NCI-H187 treated with DMSO at 0.1 percent for 48 hours (cell line): ENCODE data around the gene TMEM121.
"Not testable (repeated sequence)": the region's sequence is repeated elsewhere in the genome, so short reads cannot be mapped to it uniquely, and the experiment has no call there.

Source experiments
- DNase-seq: peaks from one replicate; lab custom pipeline; 2025; lab: John Stamatoyannopoulos, UW

TMEM121 gene

DNA sequence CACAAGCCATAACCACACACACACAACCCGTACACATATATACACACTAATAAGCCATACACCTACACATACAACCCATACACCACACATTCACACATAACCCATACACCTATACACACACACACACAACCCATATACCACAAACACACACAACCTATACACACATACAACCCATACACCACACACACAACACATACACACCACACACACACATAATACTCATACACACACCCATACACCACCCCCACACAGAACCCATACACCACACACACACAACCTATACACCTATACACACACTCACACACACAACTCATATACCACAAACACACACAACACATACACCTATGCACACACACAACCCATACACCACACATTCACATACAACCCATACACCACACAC, 44.1 kb downstream of the TMEM121 start:
- DNase-seq, result no peak

DNA sequence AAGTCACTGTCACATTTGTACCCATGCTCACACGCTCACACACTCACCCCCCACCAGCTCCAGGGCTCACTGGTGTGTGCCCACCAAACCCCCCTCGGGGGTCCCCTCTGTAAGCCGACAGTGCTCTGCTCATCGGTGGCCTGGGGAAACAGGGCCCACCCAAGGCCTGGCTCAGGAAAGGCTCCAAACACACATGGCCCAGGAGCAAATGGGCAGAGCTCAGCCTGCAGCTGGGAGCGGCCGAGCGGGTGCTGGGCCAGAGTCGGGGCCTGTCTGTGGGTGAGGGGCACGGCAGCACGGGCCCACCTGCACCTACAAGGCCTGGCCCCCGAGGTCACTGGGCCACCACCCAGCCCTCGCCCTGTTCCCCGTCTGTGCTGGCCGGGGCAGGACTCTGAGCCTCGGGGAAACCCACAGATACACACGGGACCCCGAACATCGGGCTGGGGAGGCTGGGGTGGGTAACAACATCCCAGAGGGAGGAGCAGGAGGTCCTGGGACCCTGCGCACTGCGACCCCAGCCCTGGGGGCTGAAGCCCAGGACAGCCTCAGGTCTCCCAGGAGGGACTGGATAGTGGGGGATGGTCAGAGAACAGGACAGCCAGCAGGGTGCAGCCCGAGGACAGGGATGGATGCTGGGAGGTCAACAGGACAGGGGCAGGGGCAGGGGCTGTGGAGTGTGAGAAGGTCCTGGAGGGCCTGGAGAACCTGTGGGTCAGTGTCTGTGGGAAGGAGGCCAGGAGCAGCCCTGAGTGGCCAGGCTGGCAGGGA, 45.0 kb downstream of the TMEM121 start:
- not testable (repeated sequence) for DNase-seq

- DNase-seq, result not testable (repeated sequence)
Observed at GRCh38 chr14:105572063-105572462, 45.7 kb downstream of the TMEM121 start.

GRCh38 chr14:105573841-105574240, 47.5 kb downstream of the TMEM121 start:
- not testable (repeated sequence) for DNase-seq

GRCh38 chr14:105574411-105574810, 48.0 kb downstream of the TMEM121 start:
- DNase-seq, result not testable (repeated sequence)

DNA sequence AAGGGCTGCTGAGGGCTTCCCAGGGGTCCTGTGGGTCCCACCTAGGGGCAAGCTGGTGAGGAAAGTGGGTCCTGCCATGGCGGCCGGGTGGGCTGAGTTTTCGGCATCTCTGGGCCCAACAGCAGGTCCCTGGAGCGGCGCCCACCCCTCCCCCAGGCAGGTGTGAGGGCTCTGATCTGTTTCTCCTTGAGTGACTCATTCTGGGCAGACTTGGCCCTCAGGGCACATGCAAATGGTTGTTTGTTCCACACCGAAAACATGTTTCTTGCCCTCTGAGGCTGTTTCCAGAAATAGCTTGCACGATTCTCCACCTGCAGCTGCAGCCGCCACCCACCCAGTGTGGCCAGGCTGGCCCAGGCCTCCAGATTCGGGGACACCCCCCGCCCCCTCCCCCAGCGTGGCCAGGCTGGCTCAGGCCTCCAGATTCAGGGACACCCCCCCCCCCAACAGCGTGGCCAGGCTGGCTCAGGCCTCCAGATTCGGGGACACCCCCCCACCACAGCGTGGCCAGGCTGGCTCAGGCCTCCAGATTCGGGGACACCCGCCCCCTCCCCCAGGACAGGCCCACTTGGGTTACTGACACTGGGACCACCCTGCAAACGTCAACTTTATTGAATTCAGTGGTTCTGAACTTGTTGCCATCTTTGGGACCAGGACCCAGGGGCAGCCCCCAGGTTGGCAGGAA, 48.8 kb downstream of the TMEM121 start:
- DNase-seq, result not testable (repeated sequence)

DNA sequence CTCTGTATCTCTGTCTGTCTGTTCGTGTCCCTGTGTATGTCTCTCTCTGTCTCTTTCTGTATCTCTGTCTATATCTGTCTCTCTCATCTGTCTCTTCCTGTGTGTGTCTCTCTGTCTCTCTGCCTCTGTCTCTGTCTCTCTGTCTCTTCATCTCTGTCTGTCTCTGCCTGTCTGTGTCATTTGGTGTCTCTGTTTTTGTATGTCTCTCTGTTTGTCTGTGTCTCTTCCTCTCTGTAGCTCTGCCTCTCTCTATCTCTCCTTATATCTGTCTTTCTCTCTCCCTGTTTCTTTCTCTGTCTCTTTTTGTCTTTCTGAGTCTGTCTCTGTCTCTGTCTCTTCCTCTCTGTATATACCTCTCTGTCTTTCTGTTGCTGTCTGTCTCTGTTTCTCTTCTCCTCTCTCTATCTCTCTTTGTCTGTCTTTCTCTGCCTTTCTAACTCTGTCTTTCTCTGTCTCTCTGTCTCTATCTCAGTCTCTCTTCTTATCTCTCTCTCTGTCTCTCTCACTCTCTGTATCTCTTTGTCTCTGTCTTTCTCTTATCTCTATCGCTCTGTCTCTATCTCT, 50.2 kb downstream of the TMEM121 start:
- DNase-seq, result no peak

DNA sequence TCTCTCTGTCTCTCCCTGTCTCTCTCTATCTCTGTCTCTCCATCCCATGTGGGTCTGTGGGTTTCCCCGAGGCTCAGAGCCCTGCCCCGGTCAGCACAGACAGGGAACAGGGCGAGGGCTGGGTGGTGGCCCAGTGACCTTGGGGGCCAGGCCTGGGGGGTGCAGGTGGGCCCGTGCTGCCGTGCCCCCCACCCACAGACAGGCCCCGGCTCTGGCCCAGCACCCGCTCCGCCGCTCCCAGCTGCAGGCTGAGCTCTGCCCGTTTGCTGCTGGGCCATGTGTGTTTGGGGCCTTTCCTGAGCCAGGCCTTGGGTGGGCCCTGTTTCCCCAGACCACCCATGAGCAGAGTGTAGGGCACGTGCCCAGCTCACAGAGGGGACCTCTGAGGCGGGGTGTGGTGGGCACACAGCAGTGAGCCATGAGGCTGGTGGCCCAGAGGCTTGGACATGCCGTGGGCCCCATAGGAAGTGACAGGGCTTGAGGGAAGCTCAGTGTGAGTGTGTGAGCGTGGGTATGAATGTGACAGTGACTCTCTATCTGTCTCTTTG, 51.0 kb downstream of the TMEM121 start:
- DNase-seq, result no peak

- no peak for DNase-seq
Observed at GRCh38 chr14:105578070-105578469, 51.7 kb downstream of the TMEM121 start.

GRCh38 chr14:105579221-105579620, 52.8 kb downstream of the TMEM121 start:
- not testable (repeated sequence) for DNase-seq
